Pancreas (tissue), 10 donors: ENCODE measurements around the gene JAKMIP3. TPM values are rescaled to one million over a fixed set of nuclear protein-coding genes. Genes with fewer than 3 reads are reported as not detected.
A peak's percentile ranks its signal among the peaks of the same experiment; 100 is the strongest.

Source experiments
- ATAC-seq, 4 donors: fragments of 200-7000 bp; cut with Tn5 transposase; one replicate each; pipeline versions ENCODE4 v1.8.0 to v1.9.1; 2020; ENCODE audit warnings: mild to moderate bottlenecking in 4 of 4, moderate library complexity in 4 of 4
- DNase-seq, 6 donors: peaks; one replicate each; pipeline ENCODE4 v3.0.0-alpha.2; 2020
- FAIRE-seq: peaks from 2 replicates; lab custom pipeline; 2012; peaks lifted over from hg19 to GRCh38; lab: Jason Lieb, UNC
- H3K27ac ChIP-seq, 4 donors: fragments of 200-600 bp; sonication (generic); 1 replicate in 3 of 4; 2 replicates in 1 of 4; pipeline versions ENCODE4 v1.5.0 to v1.8.0; 2020
- H3K27me3 ChIP-seq, 4 donors: fragments of 200-600 bp; one replicate each; pipeline ENCODE4 v1.8.0; 2021
- H3K36me3 ChIP-seq, 3 donors: fragments of 200-600 bp; sonication (generic) in 1 of 3; one replicate each; pipeline versions ENCODE4 v1.5.0 to v1.8.0; 2020 to 2021
- H3K4me1 ChIP-seq, 3 donors: fragments of 200-600 bp; one replicate each; pipeline ENCODE4 v1.8.0; 2021
- H3K4me3 ChIP-seq, 4 donors: fragments of 200-600 bp; sonication (generic) in 2 of 4; one replicate each; pipeline versions ENCODE4 v1.5.0 to v1.8.0; 2020 to 2021
- H3K9me3 ChIP-seq, 4 donors: fragments of 200-600 bp; one replicate each; pipeline ENCODE4 v1.8.0; 2021
- WGBS, 2 donors: extraction: QIAGEN DNeasy Blood & Tissue Kit; methylation state at CpG; one replicate each; pipeline ENCODE4 v1.1.7; 2013; 5-methylcytosine and 5-hydroxymethylcytosine counted together
- intact Hi-C, 3 donors: fragments of 100-400 bp; cut with DNase I; formaldehyde crosslinking; loops; one replicate each; pipeline versions ENCODE4 v1.11.1 to v1.14.2; 2022
- polyA plus RNA-seq, 2 donors: library from polyadenylated mRNA; stranded (reverse); fragments of 200-250 nt; gene quantifications; one replicate each; pipeline ENCODE4 v1.2.3, GENCODE V29; 2013
- total RNA-seq, 6 donors: library from RNA; stranded (reverse); fragmentation: NEBNext Ultra II Directional in 4 of 6; extraction: Animal tissue kit (Norgen Biotek cat#: 25700) in 4 of 6; gene quantifications; one replicate each; pipeline versions ENCODE4 v1.2.1 to v1.2.4, GENCODE V29; 2021 to 2023
- TF ChIP-seq, protein P1 (sequence below), 4 donors: fragments of 200-600 bp; sonication (generic) in 3 of 4; IDR thresholded peaks; one replicate each; pipeline versions ENCODE4 v1.5.0 to v1.8.0; 2021; ENCODE audit warnings: antibody characterized with exemption in 4 of 4
- donor health status: healthy with polysubstance abuse.
- donor health status: DM: no; HTN: no; CAD: no; lungs with moderate emphysema.
- donor health status: DM: no; HTN: no; CAD: no.
- donor health status: control.
- donor health status: control.
- donor health status: Bipolar disorder and iron deficiency.
- donor health status: DM: yes; HTN: yes; CAD: no.
- donor health status: DM: no; HTN: no; CAD: no.
- donor health status: DM: no; HTN: no; CAD: no.
- donor health status: DM: yes; HTN: yes; CAD: no.

Gene JAKMIP3
- total and polyA plus RNA-seq, 8 donors, result 0.19 to 1.4 (median 0.33) TPM

DNA sequence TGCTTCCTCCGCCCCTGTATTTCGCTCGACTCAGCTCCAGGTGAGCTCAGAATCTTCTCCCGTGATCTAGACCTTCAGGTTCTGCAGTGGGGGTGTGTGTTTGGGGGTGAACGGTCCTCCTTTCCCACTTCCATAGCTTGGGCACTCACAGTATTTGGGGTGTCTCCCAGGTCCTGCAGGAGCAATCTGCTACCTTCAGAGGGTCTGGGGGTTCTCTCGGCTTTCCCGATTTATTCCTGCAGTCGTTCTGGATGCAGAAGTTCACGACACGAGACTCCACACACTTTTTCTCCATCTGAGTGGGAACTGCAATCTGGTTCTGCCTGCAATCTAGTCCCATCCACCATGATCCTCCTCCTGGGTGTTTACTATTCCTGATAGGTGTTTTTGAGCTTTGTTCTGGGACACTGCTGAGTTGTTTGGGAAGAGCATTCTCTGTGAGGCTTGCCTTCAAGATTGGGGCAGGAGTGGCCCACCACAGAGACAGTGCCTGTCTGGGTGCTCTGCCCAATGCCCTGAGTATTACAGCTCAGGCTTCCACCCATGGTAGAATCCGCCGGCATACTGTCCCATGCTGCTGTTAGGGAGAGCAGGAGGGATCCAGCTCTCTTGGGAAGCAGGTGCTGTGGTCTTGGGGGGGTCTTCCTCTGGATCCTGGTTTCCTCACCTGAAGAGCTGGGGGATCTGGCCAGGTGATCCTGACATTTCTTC lies 29.8 kb downstream of the JAKMIP3 start:
- TF ChIP-seq, protein P1, sequence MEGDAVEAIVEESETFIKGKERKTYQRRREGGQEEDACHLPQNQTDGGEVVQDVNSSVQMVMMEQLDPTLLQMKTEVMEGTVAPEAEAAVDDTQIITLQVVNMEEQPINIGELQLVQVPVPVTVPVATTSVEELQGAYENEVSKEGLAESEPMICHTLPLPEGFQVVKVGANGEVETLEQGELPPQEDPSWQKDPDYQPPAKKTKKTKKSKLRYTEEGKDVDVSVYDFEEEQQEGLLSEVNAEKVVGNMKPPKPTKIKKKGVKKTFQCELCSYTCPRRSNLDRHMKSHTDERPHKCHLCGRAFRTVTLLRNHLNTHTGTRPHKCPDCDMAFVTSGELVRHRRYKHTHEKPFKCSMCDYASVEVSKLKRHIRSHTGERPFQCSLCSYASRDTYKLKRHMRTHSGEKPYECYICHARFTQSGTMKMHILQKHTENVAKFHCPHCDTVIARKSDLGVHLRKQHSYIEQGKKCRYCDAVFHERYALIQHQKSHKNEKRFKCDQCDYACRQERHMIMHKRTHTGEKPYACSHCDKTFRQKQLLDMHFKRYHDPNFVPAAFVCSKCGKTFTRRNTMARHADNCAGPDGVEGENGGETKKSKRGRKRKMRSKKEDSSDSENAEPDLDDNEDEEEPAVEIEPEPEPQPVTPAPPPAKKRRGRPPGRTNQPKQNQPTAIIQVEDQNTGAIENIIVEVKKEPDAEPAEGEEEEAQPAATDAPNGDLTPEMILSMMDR (IDR thresholded peaks at IDR 0.05), result no peak
- Histone ChIP-seq H3K27ac (no peak overlapping the region), H3K4me3 (no peak overlapping the region), H3K4me1 (no peaks in the 10 kb centered on the region), H3K27me3 (no peaks in the 10 kb centered on the region), H3K9me3 (no peaks in the 10 kb centered on the region), H3K36me3 (no peaks in the 10 kb centered on the region)
- FAIRE-seq (no peak), ATAC-seq (no peak), DNase-seq (no peak)
- 71 to 81% methylated on average over 12 of the region's 12 CpGs for WGBS, 2 donors
- intact Hi-C loops, result no loop called here

DNA sequence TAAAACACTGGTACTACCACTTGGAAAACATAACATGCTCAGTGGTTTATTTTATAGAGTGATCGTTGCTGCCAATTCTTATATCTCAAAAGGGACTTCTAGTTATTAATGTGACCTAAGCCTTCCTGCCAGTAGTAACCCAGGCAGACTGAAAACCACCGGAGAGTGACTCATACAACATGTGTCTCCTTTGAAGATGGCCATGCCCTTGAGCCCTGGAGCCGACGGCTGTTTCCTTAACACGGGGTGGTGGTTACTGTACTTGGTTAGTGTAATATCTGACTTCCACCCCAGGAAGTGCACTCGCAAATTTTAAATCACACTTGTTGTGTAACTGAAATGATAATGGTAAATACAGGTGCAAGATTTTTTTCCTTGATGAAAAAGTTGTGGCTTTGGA lies 30.5 kb downstream of the JAKMIP3 start:
- Histone ChIP-seq H3K27ac (no peak overlapping the region), H3K27me3 (no peaks in the 10 kb centered on the region), H3K4me3 (no peak overlapping the region), H3K4me1 (no peaks in the 10 kb centered on the region), H3K36me3 (no peaks in the 10 kb centered on the region), H3K9me3 (no peaks in the 10 kb centered on the region)
- DNase-seq (no peak), ATAC-seq (peak in 2 of 4 donors; percentile 70 to 79), FAIRE-seq (no peak)
- TF ChIP-seq, protein P1 (IDR thresholded peaks at IDR 0.05), result no peak
- WGBS, 2 donors, result 40 to 42% methylated on average over 6 of the region's 6 CpGs
- intact Hi-C loops, result no loop called here

DNA sequence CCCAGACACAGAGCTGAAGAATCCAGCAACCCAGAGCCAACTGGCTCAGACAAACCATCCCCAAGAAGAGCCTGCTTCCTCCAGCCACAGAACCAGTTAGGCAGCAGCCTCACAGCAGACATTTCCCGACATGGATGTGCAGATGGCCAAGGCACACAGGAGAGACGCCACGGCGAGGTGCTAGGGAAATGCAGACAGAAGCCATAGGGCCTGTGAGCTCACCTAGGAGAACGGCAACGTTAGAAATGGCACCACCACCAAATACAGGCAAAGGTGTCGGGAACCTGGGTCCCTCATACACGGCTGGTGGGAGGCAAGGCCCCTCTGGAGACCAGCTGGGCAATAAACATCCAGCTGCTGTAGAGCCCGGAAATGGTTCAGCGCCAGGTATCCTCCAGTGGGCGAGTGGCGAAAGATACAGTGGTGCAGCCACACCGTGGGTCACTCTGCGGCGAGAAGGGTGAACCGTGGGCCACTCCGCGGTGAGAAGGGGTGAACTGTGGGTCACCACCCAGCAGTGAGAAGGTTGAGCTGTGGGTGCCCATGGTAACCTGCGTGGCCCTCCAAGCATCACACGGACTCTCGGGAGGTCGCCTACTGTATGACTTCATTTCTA lies 31.2 kb downstream of the JAKMIP3 start:
- TF ChIP-seq, protein P1 (IDR thresholded peaks at IDR 0.05), result no peak
- H3K9me3 ChIP-seq, result no peaks in the 10 kb centered on the region
- H3K4me3 ChIP-seq, result no peak overlapping the region
- no peak overlapping the region for H3K27ac ChIP-seq
- no peak for FAIRE-seq
- intact Hi-C loops, result no loop called here
- H3K4me1 ChIP-seq, result no peaks in the 10 kb centered on the region
- WGBS, 2 donors, result 82 to 87% methylated on average over 22 of the region's 22 CpGs
- no peak for DNase-seq
- no peak for ATAC-seq
- H3K36me3 ChIP-seq, result no peaks in the 10 kb centered on the region
- H3K27me3 ChIP-seq, result no peaks in the 10 kb centered on the region

DNA sequence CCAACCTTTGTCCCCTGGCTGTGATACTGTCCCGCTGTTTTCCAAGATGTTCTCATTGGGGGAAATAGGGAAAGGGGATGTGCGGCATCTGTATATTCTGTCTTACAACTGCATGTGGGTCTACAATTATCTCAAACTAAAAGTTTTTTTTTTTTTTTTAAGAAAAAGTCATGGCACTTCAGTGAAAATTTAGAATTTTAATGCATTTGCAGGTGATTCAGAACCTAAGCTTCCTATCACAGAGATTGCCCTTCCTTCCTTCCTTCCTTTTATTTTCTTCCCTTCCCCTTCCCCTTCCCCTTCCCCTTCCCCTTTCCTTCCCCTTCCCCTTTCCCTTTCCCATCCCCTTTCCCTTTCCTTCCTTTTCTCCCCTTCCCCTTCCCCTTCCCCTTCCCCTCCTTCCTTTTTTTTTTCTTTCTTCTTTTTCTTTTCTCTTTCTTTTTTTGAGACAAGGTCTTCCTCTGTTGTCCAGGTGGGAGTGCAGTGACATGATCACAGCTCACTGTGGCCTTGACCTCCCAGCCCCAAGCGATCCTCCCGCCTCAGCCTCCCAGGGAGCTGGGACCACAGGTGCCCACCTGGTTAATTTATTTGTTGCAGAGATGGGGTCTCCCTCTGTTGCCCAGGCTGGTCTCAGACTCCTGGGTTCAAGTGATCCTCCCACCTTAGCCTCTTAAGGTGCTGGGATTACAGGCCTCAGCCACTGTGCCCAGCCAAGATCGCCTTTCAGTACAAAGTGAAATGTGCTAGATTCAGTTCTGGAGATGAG lies 32.0 kb downstream of the JAKMIP3 start:
- Histone ChIP-seq H3K9me3 (no peaks in the 10 kb centered on the region), H3K4me3 (no peak overlapping the region), H3K27ac (no peak overlapping the region), H3K4me1 (no peaks in the 10 kb centered on the region), H3K36me3 (no peaks in the 10 kb centered on the region), H3K27me3 (no peaks in the 10 kb centered on the region)
- FAIRE-seq (no peak), DNase-seq (no peak), ATAC-seq (no peak)
- WGBS, 2 donors, result 55 to 67% methylated on average over 5 of the region's 5 CpGs
- intact Hi-C loops, result no loop called here
- TF ChIP-seq, protein P1 (IDR thresholded peaks at IDR 0.05), result no peak
